GM21619 (cell line): Measurements from ENCODE around the gene IPO4.
A peak's percentile ranks its signal among the peaks of the same experiment; 100 is the strongest.
"Not testable (repeated sequence)": the region's sequence is repeated elsewhere in the genome, so short reads cannot be mapped to it uniquely, and the experiment has no call there.

ENCODE experiments used
- ATAC-seq: cut with Tn5 transposase; IDR thresholded peaks from one replicate; pipeline ENCODE4 v1.9.1; 2021; ENCODE audit not compliant: unreplicated experiment

Gene IPO4

DNA sequence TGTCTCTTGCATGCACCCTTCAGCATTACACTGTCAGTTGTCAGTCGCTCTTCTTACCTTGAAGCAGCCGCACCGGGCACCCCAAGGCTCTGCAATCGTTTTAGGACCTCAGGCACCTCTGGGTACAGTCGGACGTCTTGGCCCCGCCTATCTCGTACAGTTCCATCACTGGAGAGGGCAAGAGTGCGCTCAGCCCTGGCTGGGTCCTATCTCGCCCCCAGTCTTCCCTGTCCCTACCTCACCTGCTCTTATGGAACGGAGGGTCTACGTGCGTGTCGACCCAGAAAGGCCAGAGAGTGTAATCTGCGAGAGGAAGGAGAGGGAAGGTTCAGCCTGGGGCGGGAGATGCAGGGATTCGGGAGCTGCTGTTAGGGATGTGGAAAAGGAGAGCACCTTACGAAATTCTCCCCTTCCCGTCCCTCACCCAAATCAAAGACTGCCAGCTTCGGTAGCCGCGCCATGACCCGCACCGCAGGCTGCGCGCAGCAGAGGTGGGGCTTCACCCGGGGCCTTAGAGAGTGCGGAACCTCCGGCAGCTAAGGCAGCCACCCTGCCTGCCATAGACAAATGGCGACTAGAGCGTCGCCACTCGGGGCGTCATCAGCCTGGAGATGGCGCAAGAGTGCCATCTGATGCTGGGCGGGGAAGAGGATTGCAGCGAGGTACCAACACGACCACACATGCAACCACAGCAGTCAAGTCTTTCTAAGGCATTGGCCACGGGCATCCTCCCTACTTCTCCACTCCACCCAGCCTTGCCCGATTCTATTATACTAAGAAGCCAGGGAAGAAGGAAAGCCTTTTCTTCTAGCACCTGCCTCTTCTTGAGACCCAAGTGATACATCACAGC lies 27.1 kb upstream of the IPO4 start, which contains the start of gene MDP1:
TSS of gene MDP1 (minus strand) at position 572 of the 850 bp plus-strand sequence. CDS start at position 461, 111 bp downstream.
- ATAC-seq = peak; percentile 60

DNA sequence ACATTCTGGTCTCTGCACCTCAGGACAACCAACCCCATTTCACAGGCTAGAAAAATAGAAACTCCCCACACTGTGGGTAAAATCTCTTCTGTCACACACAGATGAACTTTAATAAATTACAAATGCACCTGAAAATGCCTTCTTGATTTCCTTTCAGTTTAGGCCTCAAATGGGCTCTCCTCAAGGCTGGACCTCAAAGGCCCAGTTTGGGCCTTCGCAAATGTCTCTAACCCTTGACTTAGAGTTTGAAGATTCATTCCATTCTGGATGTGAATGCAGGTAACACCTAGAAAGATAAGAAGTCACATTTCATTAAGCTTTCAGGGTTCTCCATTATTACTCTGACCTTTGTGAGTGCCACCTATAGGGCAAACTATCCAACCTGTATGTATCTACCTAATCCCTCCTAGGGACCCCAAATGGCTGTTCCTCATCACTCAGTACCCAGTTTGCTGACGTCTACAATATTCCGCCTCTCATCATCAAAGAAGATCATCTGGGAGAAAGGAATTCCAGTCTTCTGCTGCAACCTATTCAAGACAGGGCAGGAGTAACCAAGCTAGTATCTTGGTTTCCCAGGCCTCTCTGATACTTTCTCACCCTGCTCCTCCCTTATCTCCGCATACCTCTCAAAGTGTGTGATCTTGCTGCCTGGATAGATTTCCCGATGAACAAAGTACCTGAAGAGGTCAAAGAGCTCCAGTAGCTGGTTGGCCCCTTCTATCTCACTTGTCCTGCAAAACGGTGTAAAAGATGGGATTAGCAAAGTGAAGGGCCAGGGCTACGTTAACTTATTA lies 25.4 kb upstream of the IPO4 start:
- ATAC-seq = no peak

GRCh38 chr14:24212924-24213865 lies 24.6 kb upstream of the IPO4 start, which contains the start of gene CHMP4A:
Gene CHMP4A (minus strand): TSS chr14:24213488. CDS start chr14:24213439, 49 bp downstream.
- ATAC-seq = peak; percentile 77

- ATAC-seq = no peak
Observed at GRCh38 chr14:24211311-24211710, 22.7 kb upstream of the IPO4 start.

GRCh38 chr14:24207625-24208024 lies 19.0 kb upstream of the IPO4 start:
- ATAC-seq = no peak

DNA sequence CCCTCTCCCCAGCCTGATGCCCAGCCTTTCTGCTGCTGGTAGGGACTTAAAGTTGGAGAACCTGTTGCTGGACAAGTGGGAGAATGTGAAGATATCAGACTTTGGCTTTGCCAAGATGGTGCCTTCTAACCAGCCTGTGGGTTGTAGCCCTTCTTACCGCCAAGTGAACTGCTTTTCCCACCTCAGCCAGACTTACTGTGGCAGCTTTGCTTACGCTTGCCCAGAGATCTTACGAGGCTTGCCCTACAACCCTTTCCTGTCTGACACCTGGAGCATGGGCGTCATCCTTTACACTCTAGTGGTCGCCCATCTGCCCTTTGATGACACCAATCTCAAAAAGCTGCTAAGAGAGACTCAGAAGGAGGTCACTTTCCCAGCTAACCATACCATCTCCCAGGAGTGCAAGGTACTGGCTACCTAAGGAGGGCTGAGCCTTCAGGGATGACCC lies 18.5 kb upstream of the IPO4 start:
- ATAC-seq = no peak

- no peak for ATAC-seq
Observed at GRCh38 chr14:24206260-24207103, 17.9 kb upstream of the IPO4 start.

DNA sequence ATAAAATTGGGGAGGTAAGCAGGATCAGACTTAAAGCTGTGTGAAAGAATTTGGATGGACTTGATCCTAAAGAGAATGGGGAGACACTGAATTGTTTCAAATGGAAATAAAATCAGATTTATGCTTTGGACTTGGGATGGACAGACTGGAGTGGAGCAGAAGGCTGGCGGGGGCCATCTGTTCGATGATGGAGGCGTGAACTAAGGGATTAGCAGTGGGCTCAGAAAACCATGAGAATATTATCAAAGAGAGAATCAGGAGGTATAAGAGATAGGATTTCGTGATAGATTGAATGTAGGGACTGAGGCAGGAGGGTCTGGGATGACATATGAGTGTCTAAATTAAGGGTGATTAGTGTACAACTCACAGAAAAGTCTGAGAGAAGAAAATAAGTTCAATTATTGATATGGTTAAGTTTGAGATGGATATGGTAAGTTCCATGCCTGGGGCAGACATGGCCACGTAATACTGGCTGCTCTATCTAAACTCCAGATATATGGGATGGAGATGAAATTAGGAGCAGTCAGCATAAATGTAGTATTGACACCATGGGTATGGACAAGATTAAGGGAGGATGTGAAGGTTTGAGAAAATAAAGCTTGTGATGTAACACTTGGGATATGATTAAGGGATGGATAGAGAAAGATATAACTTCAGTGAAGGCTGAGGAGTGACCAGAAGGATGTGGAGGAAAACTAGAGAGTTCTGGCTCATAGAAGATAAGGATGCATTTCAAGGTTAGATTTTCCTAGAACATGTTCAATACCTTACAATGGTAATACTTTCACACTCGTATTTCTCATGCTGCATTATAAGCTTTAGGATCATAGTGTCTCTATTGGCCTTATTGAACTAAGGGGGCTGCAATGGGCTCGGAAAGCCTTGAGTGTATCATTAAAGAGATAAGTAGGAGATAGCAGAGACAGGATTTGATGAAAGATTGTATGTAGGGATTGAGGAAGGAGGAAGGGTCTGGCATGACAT lies 15.8 kb upstream of the IPO4 start:
- no peak for ATAC-seq

- ATAC-seq = not testable (repeated sequence)
Observed at GRCh38 chr14:24203249-24203886, 14.8 kb upstream of the IPO4 start.

DNA sequence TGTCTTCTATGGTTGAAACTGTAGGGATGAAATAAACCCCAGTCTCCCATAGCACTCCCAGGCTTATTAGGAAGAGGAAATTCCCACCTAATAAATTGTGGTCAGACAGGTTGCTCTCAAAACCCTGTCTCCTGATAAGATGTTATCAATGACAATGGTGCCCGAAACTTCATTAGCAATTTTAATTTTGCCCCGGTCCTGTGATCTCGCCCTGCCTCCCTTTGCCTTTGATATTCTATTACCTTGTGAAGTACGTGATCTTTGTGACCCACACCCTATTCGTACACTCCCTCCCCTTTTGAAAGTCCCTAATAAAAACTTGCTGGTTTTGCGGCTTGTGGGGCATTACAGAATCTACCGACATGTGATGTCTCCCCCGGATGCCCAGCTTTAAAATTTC lies 13.9 kb upstream of the IPO4 start:
- not testable (repeated sequence) for ATAC-seq

- ATAC-seq = no peak
Observed at GRCh38 chr14:24198814-24199524, 10.4 kb upstream of the IPO4 start.

DNA sequence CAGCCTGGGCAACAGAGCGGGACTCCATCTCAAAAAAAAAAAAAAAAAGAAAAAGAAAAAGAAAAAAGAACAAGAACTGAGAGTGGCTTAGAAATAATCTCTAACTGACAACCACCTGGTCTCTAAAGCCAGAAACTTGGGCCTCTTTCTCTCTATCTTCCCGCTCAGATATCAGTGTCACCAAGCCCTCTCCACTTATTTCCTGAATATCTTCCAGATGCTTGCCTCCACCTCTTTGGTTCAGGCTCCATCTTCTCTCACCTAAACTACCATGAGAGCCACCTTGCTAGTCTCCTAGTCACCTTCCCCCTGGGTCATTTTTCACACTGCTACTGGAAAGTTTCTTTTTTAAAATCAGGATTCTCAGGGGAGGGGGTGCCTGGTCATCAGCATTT lies 8.4 kb upstream of the IPO4 start:
- ATAC-seq = no peak

DNA sequence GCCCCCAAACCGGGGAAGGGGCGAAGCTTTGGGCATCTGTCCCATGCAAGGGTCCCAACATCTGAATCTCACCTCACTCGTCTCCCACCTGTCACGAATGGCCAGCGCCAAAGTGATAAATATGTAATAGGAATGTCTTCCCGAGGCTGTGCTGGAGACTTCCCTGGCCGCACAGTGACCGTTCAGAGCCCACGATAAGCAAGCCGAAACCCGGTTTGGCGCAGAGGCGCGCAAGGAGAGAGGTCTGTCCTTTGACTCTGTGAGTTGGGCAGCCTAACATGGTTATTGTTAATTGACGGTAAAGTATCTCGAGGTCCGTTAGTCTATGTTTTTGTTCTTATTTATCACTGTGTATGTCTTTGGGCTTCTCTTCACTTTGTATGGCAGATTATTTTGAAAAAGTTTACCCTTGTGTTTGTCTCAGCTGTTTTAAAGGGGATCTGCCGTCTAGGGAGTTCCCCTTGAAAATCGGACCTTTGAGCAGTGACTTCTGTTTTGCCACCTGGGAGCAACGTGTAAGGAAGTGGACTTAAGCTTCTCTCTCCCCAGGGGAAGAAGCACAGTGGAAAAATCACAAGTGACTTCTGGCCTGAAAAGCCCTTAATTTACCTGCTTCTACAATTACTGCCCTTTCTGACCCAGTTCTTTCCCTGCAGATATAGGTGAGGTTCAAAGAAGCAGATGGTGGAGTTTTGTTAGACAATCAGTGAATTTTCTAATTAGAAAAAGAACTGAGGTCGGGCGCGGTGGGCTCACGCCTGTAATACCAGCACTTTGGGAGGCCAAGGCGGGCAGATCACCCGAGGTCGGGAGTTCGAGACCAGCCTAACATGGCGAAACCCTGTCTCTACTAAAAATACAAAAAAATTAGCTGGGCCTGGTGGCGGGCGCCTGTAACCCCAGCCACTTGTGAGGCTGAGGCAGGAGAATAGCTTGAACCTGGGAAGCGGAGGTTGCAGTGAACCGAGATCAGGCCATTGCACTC lies 7.7 kb upstream of the IPO4 start:
- ATAC-seq = peak; percentile 15

DNA sequence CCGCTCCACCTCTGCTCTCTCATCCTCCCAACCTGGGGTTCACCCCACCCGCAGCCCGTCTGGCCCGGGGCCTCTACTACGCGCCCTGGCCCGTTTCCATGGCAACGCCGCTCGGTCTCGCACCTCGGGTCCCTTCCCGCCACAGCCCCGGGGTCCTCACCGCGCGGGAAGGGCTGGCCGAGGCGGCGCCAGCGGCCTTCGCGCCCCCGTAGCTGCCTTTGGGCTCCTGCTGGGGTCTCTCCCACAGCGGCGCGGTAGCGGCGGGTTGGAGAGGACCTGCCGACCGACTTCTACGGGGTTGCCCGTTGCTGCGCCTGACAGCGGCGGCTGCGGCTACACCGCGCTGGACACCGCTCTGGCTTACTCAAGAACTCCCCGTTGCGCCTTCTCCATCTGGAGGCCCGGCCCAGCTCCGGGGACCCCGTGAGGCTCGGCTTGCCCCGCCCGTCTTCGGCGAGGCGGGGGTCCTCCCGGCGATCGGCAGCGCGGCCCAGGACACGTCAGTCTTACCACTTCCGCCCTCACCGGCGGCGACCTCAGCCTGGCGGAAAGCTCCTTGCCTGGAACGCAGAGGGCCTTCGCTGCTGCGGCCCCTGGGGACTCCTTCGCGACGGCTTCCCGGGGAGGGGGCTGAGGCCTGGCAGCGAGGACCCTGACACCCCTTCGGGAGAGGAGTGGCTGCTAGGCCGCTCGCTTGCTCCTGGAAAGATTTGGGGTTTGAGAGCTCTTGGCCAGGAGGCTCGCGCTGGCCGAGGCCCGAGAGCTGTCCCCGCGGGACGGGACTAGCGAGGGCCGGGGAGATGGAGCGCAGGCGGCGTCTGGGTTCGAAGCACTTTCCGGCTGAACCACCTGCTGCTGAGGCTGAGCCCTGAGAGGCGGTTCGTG lies 6.8 kb upstream of the IPO4 start, which contains the start of gene TM9SF1:
TSS of gene TM9SF1 (minus strand) at position 256 of the 885 bp plus-strand sequence. CDS start 422 bp downstream, outside the sequence.
- ATAC-seq = peak; percentile 82

DNA sequence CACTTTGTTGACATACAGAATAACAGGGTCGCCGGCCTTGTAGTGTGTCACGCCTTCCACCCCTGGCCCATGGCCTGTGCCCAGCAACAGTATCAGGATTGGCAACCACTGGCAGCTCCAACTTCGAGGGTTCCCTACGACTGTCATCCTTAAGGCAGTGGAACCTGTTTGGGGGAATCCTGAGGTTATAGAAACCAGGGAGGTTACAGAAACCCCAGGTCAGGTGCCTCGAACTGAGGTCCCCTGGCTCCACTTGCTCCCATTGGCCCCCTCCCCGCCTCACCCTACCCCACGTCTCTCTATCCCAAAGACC lies 6.2 kb upstream of the IPO4 start:
- no peak for ATAC-seq
